ENCODE results near the gene PFKFB2.
"Not testable (repeated sequence)": the region's sequence is repeated elsewhere in the genome, so short reads cannot be mapped to it uniquely, and the experiment has no call there.

The PFKFB2 gene

DNA sequence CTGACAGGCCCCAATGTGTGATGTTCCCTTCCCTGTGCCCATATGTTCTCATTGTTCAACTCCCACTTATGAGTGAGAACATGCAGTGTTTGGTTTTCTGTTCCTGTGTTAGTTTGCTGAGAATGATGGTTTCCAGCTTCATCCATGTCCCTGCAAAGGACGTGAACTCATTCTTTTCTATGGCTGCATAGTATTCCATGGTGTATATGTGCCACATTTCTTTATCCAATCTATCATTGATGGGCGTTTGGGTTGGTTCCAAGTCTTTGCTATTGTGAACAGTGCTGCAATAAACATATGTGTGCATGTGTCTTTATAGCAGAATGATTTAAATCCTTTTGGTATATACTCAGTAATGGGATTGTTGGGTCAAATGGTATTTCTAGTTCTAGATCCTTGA, 11.7 kb upstream of the PFKFB2 start:
- H3K9me3 ChIP-seq (ENCODE audit: control insufficient read depth in 2 of 2, low read length in 2 of 2); H3K9ac ChIP-seq (ENCODE audit: low read length in 2 of 2); H3K4me1 ChIP-seq (ENCODE audit: control insufficient read depth, insufficient read depth, low read length); H3K27ac ChIP-seq (ENCODE audit: low read length); H3K4me3 ChIP-seq (ENCODE audit: low read length in 2 of 2); H3K27me3 ChIP-seq (ENCODE audit: control insufficient read depth in 1 of 2, insufficient read depth in 2 of 2, low read length in 2 of 2); H3K36me3 ChIP-seq (ENCODE audit: control insufficient read depth in 2 of 2, insufficient read depth in 2 of 2, low read length in 2 of 2): not testable (repeated sequence)

DNA sequence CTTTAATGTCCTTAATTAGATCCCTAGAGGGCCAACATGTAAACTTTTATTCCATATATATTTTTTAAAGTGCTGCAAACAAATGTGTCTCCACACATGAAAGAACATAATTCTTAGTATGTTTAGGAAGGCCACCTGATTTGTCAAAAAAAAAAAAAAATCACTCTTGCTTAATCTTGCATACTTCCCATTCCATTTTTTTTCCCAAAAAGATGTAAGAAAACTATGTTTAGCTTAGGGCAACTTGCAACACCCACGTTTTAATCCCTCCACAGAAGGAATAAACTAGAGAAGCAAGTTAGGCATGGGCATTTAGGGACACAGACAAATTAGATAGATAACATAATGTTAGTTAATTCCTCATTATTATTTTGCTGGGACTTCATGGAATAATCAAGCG, 7.6 kb upstream of the PFKFB2 start:
- H3K27ac ChIP-seq (ENCODE audit: low read length), result no peak overlapping the region
- H3K4me3 ChIP-seq (ENCODE audit: low read length in 2 of 2), result no peak overlapping the region
- H3K36me3 ChIP-seq (ENCODE audit: control insufficient read depth in 2 of 2, insufficient read depth in 2 of 2, low read length in 2 of 2), result peaks cover 9 to 12% of the 10 kb centered on the region in 2 donors
- no peaks in the 10 kb centered on the region for H3K9me3 ChIP-seq (ENCODE audit: control insufficient read depth in 2 of 2, low read length in 2 of 2)
- H3K9ac ChIP-seq (ENCODE audit: low read length in 2 of 2), result no peak overlapping the region
- H3K27me3 ChIP-seq (ENCODE audit: control insufficient read depth in 1 of 2, insufficient read depth in 2 of 2, low read length in 2 of 2), result no peaks in the 10 kb centered on the region
- H3K4me1 ChIP-seq (ENCODE audit: control insufficient read depth, insufficient read depth, low read length), result peaks cover 3% of the 10 kb centered on the region

DNA sequence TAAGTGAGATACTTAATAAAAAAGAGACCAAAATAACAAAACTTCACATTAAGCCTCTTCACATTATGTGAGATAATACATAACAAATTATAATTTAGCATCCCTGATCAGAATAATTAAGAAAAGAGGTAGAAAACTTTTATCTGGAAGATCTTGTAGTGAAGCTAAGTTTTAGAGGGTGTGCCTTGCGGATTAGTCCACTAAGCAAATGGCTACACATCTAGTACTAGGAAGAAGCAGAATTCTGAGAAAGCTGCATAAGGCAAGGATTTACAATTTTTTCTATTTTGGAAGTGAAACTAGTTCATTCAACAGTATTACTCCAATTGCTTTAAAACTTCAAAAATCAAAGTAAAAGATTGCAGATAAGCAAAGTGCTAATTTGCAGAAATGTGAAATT, 5.6 kb upstream of the PFKFB2 start:
- no peaks in the 10 kb centered on the region for H3K9me3 ChIP-seq (ENCODE audit: control insufficient read depth in 2 of 2, low read length in 2 of 2)
- H3K27ac ChIP-seq (ENCODE audit: low read length), result no peak overlapping the region
- peaks cover 14% of the 10 kb centered on the region for H3K4me1 ChIP-seq (ENCODE audit: control insufficient read depth, insufficient read depth, low read length)
- no peak overlapping the region for H3K9ac ChIP-seq (ENCODE audit: low read length in 2 of 2)
- H3K4me3 ChIP-seq (ENCODE audit: low read length in 2 of 2), result no peak overlapping the region
- H3K36me3 ChIP-seq (ENCODE audit: control insufficient read depth in 2 of 2, insufficient read depth in 2 of 2, low read length in 2 of 2), result peaks cover 9 to 12% of the 10 kb centered on the region in 2 donors
- H3K27me3 ChIP-seq (ENCODE audit: control insufficient read depth in 1 of 2, insufficient read depth in 2 of 2, low read length in 2 of 2), result no peaks in the 10 kb centered on the region

DNA sequence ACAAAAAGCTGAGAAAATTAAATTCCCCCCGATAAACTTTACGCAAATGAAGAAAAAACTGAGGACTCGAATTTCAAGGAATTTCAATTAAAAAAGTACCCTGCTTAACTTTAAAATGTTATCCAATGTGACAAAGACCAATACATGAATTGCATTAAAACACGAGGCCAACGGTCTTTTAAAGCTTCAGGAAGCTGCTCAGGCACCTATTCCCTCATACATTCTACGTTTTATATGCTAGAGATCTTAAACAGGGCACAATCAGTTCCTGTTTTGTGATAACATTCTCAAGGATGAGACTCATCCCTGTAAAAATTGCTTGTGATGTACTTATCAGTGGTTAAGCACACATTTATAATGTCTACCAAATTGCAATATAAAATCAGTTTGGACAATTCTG, 5.0 kb upstream of the PFKFB2 start:
- H3K27ac ChIP-seq (ENCODE audit: low read length), result no peak overlapping the region
- no peak overlapping the region for H3K4me3 ChIP-seq (ENCODE audit: low read length in 2 of 2)
- no peaks in the 10 kb centered on the region for H3K27me3 ChIP-seq (ENCODE audit: control insufficient read depth in 1 of 2, insufficient read depth in 2 of 2, low read length in 2 of 2)
- H3K9me3 ChIP-seq (ENCODE audit: control insufficient read depth in 2 of 2, low read length in 2 of 2), result no peaks in the 10 kb centered on the region
- no peak overlapping the region for H3K9ac ChIP-seq (ENCODE audit: low read length in 2 of 2)
- peaks cover 15% of the 10 kb centered on the region for H3K4me1 ChIP-seq (ENCODE audit: control insufficient read depth, insufficient read depth, low read length)
- H3K36me3 ChIP-seq (ENCODE audit: control insufficient read depth in 2 of 2, insufficient read depth in 2 of 2, low read length in 2 of 2), result peaks cover 9 to 12% of the 10 kb centered on the region in 2 donors

DNA sequence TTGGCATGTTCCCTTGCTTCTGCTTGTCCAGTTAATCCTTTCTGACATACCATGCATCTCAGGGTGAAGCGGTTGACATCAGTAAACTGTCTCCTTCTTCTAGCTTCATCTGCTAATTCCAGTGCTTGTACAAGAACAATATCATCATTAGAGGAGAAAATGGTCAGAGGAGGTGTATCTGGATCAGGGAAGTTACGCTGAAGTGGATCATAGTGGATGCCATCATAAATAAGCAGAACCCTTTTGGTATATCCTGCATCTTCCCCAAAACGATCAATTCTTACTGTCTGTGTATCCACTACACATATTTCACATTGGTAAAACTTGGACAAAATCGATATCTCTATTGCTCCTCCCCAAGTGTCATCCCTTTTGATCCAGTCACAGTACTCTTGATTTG, 4.0 kb upstream of the PFKFB2 start:
- Histone ChIP-seq H3K4me1 (ENCODE audit: control insufficient read depth, insufficient read depth, low read length) (peaks cover 19% of the 10 kb centered on the region), H3K27ac (ENCODE audit: low read length) (no peak overlapping the region), H3K36me3 (ENCODE audit: control insufficient read depth in 2 of 2, insufficient read depth in 2 of 2, low read length in 2 of 2) (peaks cover 9 to 12% of the 10 kb centered on the region in 2 donors), H3K9me3 (ENCODE audit: control insufficient read depth in 2 of 2, low read length in 2 of 2) (no peaks in the 10 kb centered on the region), H3K4me3 (ENCODE audit: low read length in 2 of 2) (peak overlapping the region in 1 of 2 donors; percentile 95), H3K9ac (ENCODE audit: low read length in 2 of 2) (peak overlapping the region; percentile 6 to 94), H3K27me3 (ENCODE audit: control insufficient read depth in 1 of 2, insufficient read depth in 2 of 2, low read length in 2 of 2) (no peaks in the 10 kb centered on the region)

DNA sequence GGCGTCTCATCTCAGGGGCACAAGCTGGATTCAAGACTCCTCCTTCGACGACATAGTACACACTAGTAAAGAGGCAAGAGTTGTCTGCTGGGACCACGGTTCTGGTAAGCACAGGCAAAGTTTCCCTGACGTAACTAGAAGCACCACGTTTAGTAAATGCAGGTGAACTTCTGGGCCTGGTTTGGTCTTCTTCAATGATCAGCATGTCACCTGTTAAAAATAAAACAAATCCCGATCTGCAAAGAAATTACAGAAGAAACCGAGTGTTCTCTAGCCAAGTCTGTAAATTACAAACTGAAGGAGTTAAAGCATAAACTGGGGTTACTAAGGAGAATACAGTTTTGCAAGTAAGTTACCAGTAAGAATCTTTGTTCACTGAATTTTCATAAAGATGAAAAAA, 3.6 kb upstream of the PFKFB2 start:
- no peaks in the 10 kb centered on the region for H3K9me3 ChIP-seq (ENCODE audit: control insufficient read depth in 2 of 2, low read length in 2 of 2)
- H3K36me3 ChIP-seq (ENCODE audit: control insufficient read depth in 2 of 2, insufficient read depth in 2 of 2, low read length in 2 of 2), result peaks cover 9 to 12% of the 10 kb centered on the region in 2 donors
- peaks cover 19% of the 10 kb centered on the region for H3K4me1 ChIP-seq (ENCODE audit: control insufficient read depth, insufficient read depth, low read length)
- no peak overlapping the region for H3K27ac ChIP-seq (ENCODE audit: low read length)
- H3K4me3 ChIP-seq (ENCODE audit: low read length in 2 of 2), result peak overlapping the region; percentile 2 to 95
- no peaks in the 10 kb centered on the region for H3K27me3 ChIP-seq (ENCODE audit: control insufficient read depth in 1 of 2, insufficient read depth in 2 of 2, low read length in 2 of 2)
- H3K9ac ChIP-seq (ENCODE audit: low read length in 2 of 2), result peak overlapping the region; percentile 1 to 94

DNA sequence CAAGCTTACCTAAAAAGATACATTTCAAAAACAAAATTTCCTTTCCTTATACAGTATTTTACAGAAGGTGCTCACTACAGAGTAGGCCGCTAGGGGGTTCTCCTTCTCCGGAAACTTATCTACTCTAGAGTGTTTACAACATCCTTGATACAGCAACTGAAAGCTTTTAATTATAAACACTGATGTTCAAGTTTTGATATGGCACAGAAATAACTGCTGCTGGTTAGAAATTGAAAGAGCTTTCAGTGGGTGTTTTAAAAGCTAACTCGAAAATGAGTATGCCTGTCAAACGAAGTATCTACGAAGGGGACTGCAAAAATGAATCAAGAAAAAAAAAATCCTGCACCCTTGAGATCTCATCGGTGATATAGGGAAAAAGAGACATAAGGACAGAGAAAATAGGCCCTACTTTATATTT, 3.1 kb upstream of the PFKFB2 start:
- peaks cover 19% of the 10 kb centered on the region for H3K4me1 ChIP-seq (ENCODE audit: control insufficient read depth, insufficient read depth, low read length)
- peak overlapping the region; percentile 95 to 96 for H3K4me3 ChIP-seq (ENCODE audit: low read length in 2 of 2)
- peak overlapping the region; percentile 78 for H3K27ac ChIP-seq (ENCODE audit: low read length)
- H3K36me3 ChIP-seq (ENCODE audit: control insufficient read depth in 2 of 2, insufficient read depth in 2 of 2, low read length in 2 of 2), result peaks cover 9 to 12% of the 10 kb centered on the region in 2 donors
- peak overlapping the region; percentile 94 for H3K9ac ChIP-seq (ENCODE audit: low read length in 2 of 2)
- H3K27me3 ChIP-seq (ENCODE audit: control insufficient read depth in 1 of 2, insufficient read depth in 2 of 2, low read length in 2 of 2), result no peaks in the 10 kb centered on the region
- no peaks in the 10 kb centered on the region for H3K9me3 ChIP-seq (ENCODE audit: control insufficient read depth in 2 of 2, low read length in 2 of 2)

DNA sequence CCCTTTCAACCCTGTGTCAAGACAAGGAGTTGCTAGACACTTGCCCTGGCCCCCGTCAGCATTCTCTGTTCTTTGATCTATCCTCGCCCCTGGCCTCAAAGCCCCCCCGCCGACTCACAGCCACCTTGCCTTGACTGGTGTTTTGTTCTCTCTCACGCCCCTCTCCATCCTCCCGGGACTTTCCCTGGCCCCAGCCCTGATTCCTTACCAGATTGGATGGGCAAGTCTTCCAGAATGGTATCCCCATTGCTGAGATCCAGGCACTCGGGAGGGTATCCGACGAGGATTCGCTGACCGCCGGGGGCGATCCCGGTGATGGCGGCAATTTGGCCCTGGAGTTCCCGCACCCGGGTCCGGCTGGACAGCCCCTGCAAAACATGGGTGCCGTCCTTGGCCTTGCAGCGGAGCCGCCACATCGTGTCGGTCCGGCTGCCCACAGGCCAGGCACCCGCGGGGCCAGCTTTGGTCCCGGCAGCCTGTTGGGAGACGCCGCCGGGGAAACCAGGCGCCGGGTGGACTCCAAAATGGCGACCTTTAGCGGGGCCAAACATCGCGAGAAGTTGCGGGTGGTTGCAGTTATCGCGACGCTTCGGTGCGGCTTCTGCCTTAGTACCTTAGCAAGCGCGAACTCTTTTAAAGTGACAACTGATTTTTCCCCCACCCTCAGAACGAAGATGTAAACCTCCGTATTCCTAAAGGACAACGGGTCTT, 2.4 kb upstream of the PFKFB2 start:
- no peaks in the 10 kb centered on the region for H3K27me3 ChIP-seq (ENCODE audit: control insufficient read depth in 1 of 2, insufficient read depth in 2 of 2, low read length in 2 of 2)
- no peaks in the 10 kb centered on the region for H3K9me3 ChIP-seq (ENCODE audit: control insufficient read depth in 2 of 2, low read length in 2 of 2)
- H3K36me3 ChIP-seq (ENCODE audit: control insufficient read depth in 2 of 2, insufficient read depth in 2 of 2, low read length in 2 of 2), result peaks cover 9 to 12% of the 10 kb centered on the region in 2 donors
- peak overlapping the region; percentile 78 for H3K27ac ChIP-seq (ENCODE audit: low read length)
- H3K4me3 ChIP-seq (ENCODE audit: low read length in 2 of 2), result peak overlapping the region; percentile 95 to 96
- H3K9ac ChIP-seq (ENCODE audit: low read length in 2 of 2), result peak overlapping the region; percentile 94
- peaks cover 19% of the 10 kb centered on the region for H3K4me1 ChIP-seq (ENCODE audit: control insufficient read depth, insufficient read depth, low read length)

DNA sequence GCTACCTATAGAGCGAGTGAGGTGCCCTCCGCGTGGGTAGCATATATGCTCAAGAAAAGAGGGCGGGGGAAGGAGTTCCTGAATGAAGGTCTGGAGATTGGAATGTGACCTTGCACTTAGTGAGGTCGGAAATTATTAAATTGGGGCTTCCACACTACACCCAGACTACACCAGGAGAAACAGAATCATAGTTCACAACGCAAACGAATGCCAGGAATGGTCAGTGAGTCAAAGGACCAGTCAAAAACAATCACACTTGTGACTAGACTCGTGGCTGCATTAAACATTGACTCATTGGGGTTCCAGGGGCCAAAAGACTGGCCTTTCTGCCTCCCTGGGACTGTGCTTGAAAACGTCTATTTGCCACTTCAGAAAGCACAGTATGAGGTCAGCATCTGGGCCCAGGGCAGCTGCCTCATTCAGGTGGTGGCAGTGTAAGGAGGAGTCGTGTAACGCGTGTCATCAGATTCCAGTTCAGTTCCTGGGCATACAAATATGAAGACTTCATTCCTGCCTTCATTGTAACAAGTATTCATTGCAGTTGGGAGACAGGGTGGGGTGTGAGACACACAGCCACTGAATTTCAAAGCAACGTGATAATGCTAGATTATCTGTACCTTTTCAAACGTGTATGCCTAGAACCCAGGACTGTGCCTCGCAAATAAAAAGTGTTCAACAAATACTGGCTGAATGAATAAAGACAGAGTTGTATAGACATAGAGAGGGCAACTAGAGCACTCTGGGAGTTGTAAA, 1.7 kb upstream of the PFKFB2 start, which contains the start of gene YOD1:
YOD1 (minus strand) TSS at position 18 of the 753 bp plus-strand sequence. CDS start 178 bp downstream, outside the sequence.
- Histone ChIP-seq H3K9ac (ENCODE audit: low read length in 2 of 2) (peak within 1 kb of the TSS; percentile 94), H3K4me1 (ENCODE audit: control insufficient read depth, insufficient read depth, low read length) (peaks cover 19% of the 10 kb centered on the region), H3K27ac (ENCODE audit: low read length) (peak within 1 kb of the TSS; percentile 78), H3K36me3 (ENCODE audit: control insufficient read depth in 2 of 2, insufficient read depth in 2 of 2, low read length in 2 of 2) (peaks cover 9 to 12% of the 10 kb centered on the region in 2 donors), H3K9me3 (ENCODE audit: control insufficient read depth in 2 of 2, low read length in 2 of 2) (no peaks in the 10 kb centered on the region), H3K4me3 (ENCODE audit: low read length in 2 of 2) (peak within 1 kb of the TSS; percentile 95 to 96), H3K27me3 (ENCODE audit: control insufficient read depth in 1 of 2, insufficient read depth in 2 of 2, low read length in 2 of 2) (no peaks in the 10 kb centered on the region)

DNA sequence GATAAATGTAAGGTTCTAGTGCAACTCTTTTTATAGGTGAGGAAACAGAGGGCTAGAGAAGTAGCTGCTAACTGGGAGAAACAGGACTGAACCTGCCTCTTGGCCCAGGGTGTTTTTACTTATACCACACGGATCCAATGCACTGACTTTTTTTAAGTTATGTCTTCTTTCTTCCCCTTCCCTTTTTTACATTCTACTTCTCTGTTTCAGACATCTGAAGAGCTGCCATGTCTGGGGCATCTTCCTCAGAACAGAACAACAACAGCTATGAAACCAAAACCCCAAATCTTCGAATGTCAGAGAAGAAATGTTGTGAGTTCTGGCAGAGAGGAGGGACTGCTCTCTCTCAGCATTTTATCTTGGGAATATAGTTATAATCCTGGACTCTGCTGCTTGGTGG, 1.4 kb downstream of the PFKFB2 start:
- Histone ChIP-seq H3K27me3 (ENCODE audit: control insufficient read depth in 1 of 2, insufficient read depth in 2 of 2, low read length in 2 of 2) (no peaks in the 10 kb centered on the region), H3K4me3 (ENCODE audit: low read length in 2 of 2) (no peak overlapping the region), H3K4me1 (ENCODE audit: control insufficient read depth, insufficient read depth, low read length) (peaks cover 18% of the 10 kb centered on the region), H3K36me3 (ENCODE audit: control insufficient read depth in 2 of 2, insufficient read depth in 2 of 2, low read length in 2 of 2) (no peaks in the 10 kb centered on the region), H3K27ac (ENCODE audit: low read length) (no peak overlapping the region), H3K9ac (ENCODE audit: low read length in 2 of 2) (no peak overlapping the region), H3K9me3 (ENCODE audit: control insufficient read depth in 2 of 2, low read length in 2 of 2) (no peaks in the 10 kb centered on the region)
